ENCODE data around the gene DNAH8. TPM values are rescaled to one million over a fixed set of nuclear protein-coding genes. Genes with fewer than 3 reads are reported as not detected.

The DNAH8 gene
- total RNA-seq, 1 experiment from 2014 or later = not detected

DNA sequence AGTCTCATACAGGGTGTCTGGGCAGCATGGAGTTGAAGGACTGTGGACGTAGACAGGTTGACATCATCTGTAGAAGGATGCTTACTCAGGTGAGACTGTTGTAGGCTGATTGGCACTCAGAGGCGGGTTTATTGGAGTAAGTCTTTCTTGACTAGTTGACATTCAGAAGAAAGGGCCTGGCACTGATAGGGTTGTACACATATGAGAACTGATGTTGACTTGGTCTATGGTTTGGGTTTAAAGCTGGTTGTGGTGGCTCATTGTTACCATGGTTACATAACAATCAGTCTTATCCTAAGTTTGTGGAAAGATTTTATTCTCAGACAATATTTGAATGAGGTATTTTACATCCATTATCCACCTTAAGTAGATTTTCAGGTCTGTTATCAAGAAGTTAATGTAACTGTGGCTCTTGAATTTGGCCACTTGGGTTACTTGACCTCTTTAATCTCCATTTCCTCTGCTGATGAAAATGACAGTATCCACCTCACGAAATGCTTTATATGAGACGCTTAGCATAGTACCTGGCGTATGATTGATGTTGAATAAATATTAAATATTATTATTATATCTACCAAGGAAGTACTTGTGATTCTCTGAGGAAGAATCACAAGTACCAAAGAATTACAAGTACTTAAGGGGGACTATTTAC lies 109.3 kb downstream of the DNAH8 start:
- Histone ChIP-seq H4K20me1 (ENCODE audit: insufficient read depth, low read depth, low read length) (no peaks in the 10 kb centered on the region), H3K4me1 (ENCODE audit: low read length) (no peaks in the 10 kb centered on the region), H3K79me2 (ENCODE audit: low read length) (no peaks in the 10 kb centered on the region)

DNA sequence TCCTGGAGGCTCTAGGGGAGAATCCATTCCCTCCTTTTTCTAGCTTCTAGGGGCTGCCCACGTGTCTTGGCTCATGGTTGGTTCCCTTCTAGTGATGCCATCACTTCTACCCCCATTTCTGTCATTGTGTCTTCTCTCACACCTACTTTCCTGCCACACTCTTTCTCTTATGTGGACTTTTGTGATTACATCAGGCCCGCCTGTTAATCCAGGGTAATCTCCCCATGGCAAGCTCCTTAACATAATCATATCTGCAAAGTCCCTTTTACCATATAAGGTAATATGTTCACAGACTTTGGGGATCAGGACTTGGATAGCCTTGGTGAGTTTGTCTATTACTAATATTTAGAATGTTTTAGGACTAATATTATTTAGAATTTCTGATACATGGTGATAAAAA lies 111.9 kb downstream of the DNAH8 start:
- Histone ChIP-seq H4K20me1 (ENCODE audit: insufficient read depth, low read depth, low read length) (no peaks in the 10 kb centered on the region), H3K27ac (ENCODE audit: low read length) (no peak overlapping the region), H3K9ac (ENCODE audit: low read length) (no peak overlapping the region), H3K27me3 (ENCODE audit: low read length) (no peaks in the 10 kb centered on the region), H2AFZ (ENCODE audit: low read length) (no peak overlapping the region), H3K79me2 (ENCODE audit: low read length) (no peaks in the 10 kb centered on the region), H3K4me2 (ENCODE audit: low read depth, low read length, poor library complexity, severe bottlenecking) (no peak overlapping the region), H3K4me3 (ENCODE audit: low read length) (no peak overlapping the region), H3K36me3 (ENCODE audit: insufficient read depth, low read length) (no peaks in the 10 kb centered on the region), H3K9me3 (ENCODE audit: low read length) (no peaks in the 10 kb centered on the region), H3K9me2 (replicated peaks; ENCODE audit: insufficient read depth, low read length) (no peaks in the 10 kb centered on the region), H3K4me1 (ENCODE audit: low read length) (no peaks in the 10 kb centered on the region)
- no peak for DNase-seq

More for the DNA sequence above, 109.3 kb downstream of the DNAH8 start:
- H3K9me2 ChIP-seq (replicated peaks; ENCODE audit: insufficient read depth, low read length) = no peaks in the 10 kb centered on the region
- H2AFZ ChIP-seq (ENCODE audit: low read length) = no peak overlapping the region
- H3K27me3 ChIP-seq (ENCODE audit: low read length) = no peaks in the 10 kb centered on the region
- no peaks in the 10 kb centered on the region for H3K9me3 ChIP-seq (ENCODE audit: low read length)
- no peaks in the 10 kb centered on the region for H3K36me3 ChIP-seq (ENCODE audit: insufficient read depth, low read length)
- no peak overlapping the region for H3K9ac ChIP-seq (ENCODE audit: low read length)
- DNase-seq = no peak
- H3K4me3 ChIP-seq (ENCODE audit: low read length) = no peak overlapping the region
- no peak overlapping the region for H3K4me2 ChIP-seq (ENCODE audit: low read depth, low read length, poor library complexity, severe bottlenecking)
- no peak overlapping the region for H3K27ac ChIP-seq (ENCODE audit: low read length)

GRCh38 chr6:38831865-38832264 lies 116.8 kb downstream of the DNAH8 start:
- no peak overlapping the region for H3K4me3 ChIP-seq (ENCODE audit: low read length)
- no peak for DNase-seq
- H3K4me2 ChIP-seq (ENCODE audit: low read depth, low read length, poor library complexity, severe bottlenecking) = no peak overlapping the region
- no peak overlapping the region for H2AFZ ChIP-seq (ENCODE audit: low read length)
- H3K27ac ChIP-seq (ENCODE audit: low read length) = no peak overlapping the region
- no peaks in the 10 kb centered on the region for H3K36me3 ChIP-seq (ENCODE audit: insufficient read depth, low read length)
- H3K4me1 ChIP-seq (ENCODE audit: low read length) = no peaks in the 10 kb centered on the region
- H4K20me1 ChIP-seq (ENCODE audit: insufficient read depth, low read depth, low read length) = no peaks in the 10 kb centered on the region
- no peaks in the 10 kb centered on the region for H3K9me3 ChIP-seq (ENCODE audit: low read length)
- H3K79me2 ChIP-seq (ENCODE audit: low read length) = no peaks in the 10 kb centered on the region
- no peaks in the 10 kb centered on the region for H3K9me2 ChIP-seq (replicated peaks; ENCODE audit: insufficient read depth, low read length)
- no peak overlapping the region for H3K9ac ChIP-seq (ENCODE audit: low read length)
- H3K27me3 ChIP-seq (ENCODE audit: low read length) = no peaks in the 10 kb centered on the region

DNA sequence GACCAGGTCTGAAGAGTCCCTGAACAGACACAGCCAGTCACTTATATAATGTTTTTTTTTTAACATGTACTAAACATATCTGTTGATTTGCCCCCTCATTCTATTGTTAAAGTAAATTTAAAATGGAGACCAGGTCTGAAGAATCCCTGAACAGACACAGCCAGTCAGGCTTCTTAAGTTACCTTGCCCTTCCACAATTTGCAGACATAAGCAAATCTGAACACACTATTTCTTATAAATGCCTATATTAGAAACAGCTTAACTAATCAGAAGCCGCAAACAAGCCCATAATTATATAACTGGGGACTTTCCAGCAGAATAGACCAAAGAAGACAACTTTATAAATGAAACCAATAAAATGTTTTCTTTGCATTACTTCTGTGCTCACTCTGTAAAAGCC lies 118.2 kb downstream of the DNAH8 start:
- no peaks in the 10 kb centered on the region for H3K9me2 ChIP-seq (replicated peaks; ENCODE audit: insufficient read depth, low read length)
- H4K20me1 ChIP-seq (ENCODE audit: insufficient read depth, low read depth, low read length) = no peaks in the 10 kb centered on the region
- no peaks in the 10 kb centered on the region for H3K27me3 ChIP-seq (ENCODE audit: low read length)
- DNase-seq = no peak
- H3K4me2 ChIP-seq (ENCODE audit: low read depth, low read length, poor library complexity, severe bottlenecking) = no peak overlapping the region
- no peaks in the 10 kb centered on the region for H3K4me1 ChIP-seq (ENCODE audit: low read length)
- no peaks in the 10 kb centered on the region for H3K79me2 ChIP-seq (ENCODE audit: low read length)
- H3K36me3 ChIP-seq (ENCODE audit: insufficient read depth, low read length) = no peaks in the 10 kb centered on the region
- H3K4me3 ChIP-seq (ENCODE audit: low read length) = no peak overlapping the region
- H3K27ac ChIP-seq (ENCODE audit: low read length) = no peak overlapping the region
- H3K9me3 ChIP-seq (ENCODE audit: low read length) = no peaks in the 10 kb centered on the region
- H3K9ac ChIP-seq (ENCODE audit: low read length) = no peak overlapping the region
- H2AFZ ChIP-seq (ENCODE audit: low read length) = no peak overlapping the region

- Histone ChIP-seq H3K79me2 (ENCODE audit: low read length) (no peaks in the 10 kb centered on the region), H3K27ac (ENCODE audit: low read length) (no peak overlapping the region), H3K4me1 (ENCODE audit: low read length) (no peaks in the 10 kb centered on the region), H3K4me3 (ENCODE audit: low read length) (no peak overlapping the region), H3K27me3 (ENCODE audit: low read length) (no peaks in the 10 kb centered on the region), H3K36me3 (ENCODE audit: insufficient read depth, low read length) (no peaks in the 10 kb centered on the region), H3K9me3 (ENCODE audit: low read length) (no peaks in the 10 kb centered on the region), H3K4me2 (ENCODE audit: low read depth, low read length, poor library complexity, severe bottlenecking) (no peak overlapping the region), H3K9me2 (replicated peaks; ENCODE audit: insufficient read depth, low read length) (no peaks in the 10 kb centered on the region), H2AFZ (ENCODE audit: low read length) (no peak overlapping the region), H4K20me1 (ENCODE audit: insufficient read depth, low read depth, low read length) (no peaks in the 10 kb centered on the region), H3K9ac (ENCODE audit: low read length) (no peak overlapping the region)
- DNase-seq = no peak
Measured at GRCh38 chr6:38836585-38836984, 121.5 kb downstream of the DNAH8 start.

DNA sequence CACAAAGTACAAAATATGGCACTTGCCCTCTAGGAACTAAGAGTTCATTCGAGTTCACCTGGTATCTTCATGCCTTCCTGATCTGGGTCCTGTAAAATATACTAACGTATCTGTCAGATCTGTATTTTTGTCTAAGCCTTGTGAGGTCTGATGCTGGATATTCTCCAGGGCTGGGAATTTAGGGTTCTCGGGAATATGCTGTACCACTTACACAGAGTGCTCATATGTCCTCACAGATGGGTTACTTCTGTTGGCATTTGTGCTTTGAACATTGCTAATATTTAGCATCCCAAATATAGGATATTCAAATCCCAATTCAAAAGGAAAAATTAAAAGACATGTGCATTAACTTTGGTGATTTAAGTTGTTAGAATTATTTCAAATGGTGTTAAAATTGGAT lies 122.0 kb downstream of the DNAH8 start:
- Histone ChIP-seq H3K4me2 (ENCODE audit: low read depth, low read length, poor library complexity, severe bottlenecking) (no peak overlapping the region), H3K4me3 (ENCODE audit: low read length) (no peak overlapping the region), H3K9me2 (replicated peaks; ENCODE audit: insufficient read depth, low read length) (no peaks in the 10 kb centered on the region), H3K9me3 (ENCODE audit: low read length) (no peaks in the 10 kb centered on the region), H3K27me3 (ENCODE audit: low read length) (no peaks in the 10 kb centered on the region), H4K20me1 (ENCODE audit: insufficient read depth, low read depth, low read length) (no peaks in the 10 kb centered on the region), H3K79me2 (ENCODE audit: low read length) (no peaks in the 10 kb centered on the region), H3K4me1 (ENCODE audit: low read length) (no peaks in the 10 kb centered on the region), H3K27ac (ENCODE audit: low read length) (no peak overlapping the region), H3K36me3 (ENCODE audit: insufficient read depth, low read length) (no peaks in the 10 kb centered on the region), H3K9ac (ENCODE audit: low read length) (no peak overlapping the region), H2AFZ (ENCODE audit: low read length) (no peak overlapping the region)
- no peak for DNase-seq

DNA sequence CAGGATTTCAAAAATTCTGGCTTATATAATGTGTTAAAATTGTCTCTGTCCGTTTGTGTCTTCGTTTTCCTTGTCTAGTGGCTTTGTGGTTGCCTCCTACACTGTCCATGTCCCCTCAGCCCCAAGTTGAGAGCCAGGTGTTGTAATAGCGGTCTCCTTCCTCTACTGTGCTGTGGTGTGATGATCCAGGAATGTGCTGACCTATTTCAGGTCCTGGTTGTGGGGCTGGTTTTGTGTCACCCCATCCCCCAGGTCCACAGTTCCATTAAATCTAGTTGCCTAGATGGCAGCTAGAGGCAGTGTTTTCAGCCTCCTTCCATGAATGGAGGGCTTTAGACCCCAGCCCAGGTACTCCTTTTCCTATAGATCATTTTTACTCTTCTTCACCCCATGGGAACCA lies 128.7 kb downstream of the DNAH8 start:
- Histone ChIP-seq H3K9ac (ENCODE audit: low read length) (no peak overlapping the region), H3K9me3 (ENCODE audit: low read length) (no peaks in the 10 kb centered on the region), H3K79me2 (ENCODE audit: low read length) (no peaks in the 10 kb centered on the region), H3K4me3 (ENCODE audit: low read length) (no peak overlapping the region), H3K9me2 (replicated peaks; ENCODE audit: insufficient read depth, low read length) (no peaks in the 10 kb centered on the region), H3K27me3 (ENCODE audit: low read length) (no peaks in the 10 kb centered on the region), H3K4me1 (ENCODE audit: low read length) (no peaks in the 10 kb centered on the region), H3K36me3 (ENCODE audit: insufficient read depth, low read length) (no peaks in the 10 kb centered on the region), H4K20me1 (ENCODE audit: insufficient read depth, low read depth, low read length) (no peaks in the 10 kb centered on the region), H3K4me2 (ENCODE audit: low read depth, low read length, poor library complexity, severe bottlenecking) (no peak overlapping the region), H3K27ac (ENCODE audit: low read length) (no peak overlapping the region), H2AFZ (ENCODE audit: low read length) (no peak overlapping the region)
- DNase-seq = no peak

DNA sequence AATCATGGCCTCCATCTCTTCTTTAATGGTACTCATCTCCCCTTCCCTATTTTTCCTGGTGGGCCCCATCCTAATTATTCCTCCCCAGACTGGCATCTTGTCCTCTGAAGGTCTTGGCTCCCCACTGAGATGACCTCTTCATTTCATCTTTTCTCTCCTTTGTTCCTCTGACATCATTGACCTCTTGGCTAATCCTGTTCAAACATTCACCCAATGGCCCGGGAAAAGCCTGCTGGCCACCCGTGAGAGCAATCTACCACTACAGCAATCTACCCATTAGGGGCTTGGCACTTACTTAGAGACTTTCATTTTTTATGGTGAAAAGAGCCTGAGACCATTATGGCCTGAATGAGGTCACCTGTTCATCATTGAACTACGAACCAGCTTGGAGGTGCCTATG lies 130.8 kb downstream of the DNAH8 start:
- Histone ChIP-seq H4K20me1 (ENCODE audit: insufficient read depth, low read depth, low read length) (no peaks in the 10 kb centered on the region), H3K9me3 (ENCODE audit: low read length) (no peaks in the 10 kb centered on the region), H3K9ac (ENCODE audit: low read length) (no peak overlapping the region), H3K4me3 (ENCODE audit: low read length) (no peak overlapping the region), H3K9me2 (replicated peaks; ENCODE audit: insufficient read depth, low read length) (no peaks in the 10 kb centered on the region), H2AFZ (ENCODE audit: low read length) (no peak overlapping the region), H3K27ac (ENCODE audit: low read length) (no peak overlapping the region), H3K36me3 (ENCODE audit: insufficient read depth, low read length) (no peaks in the 10 kb centered on the region), H3K4me2 (ENCODE audit: low read depth, low read length, poor library complexity, severe bottlenecking) (no peak overlapping the region), H3K27me3 (ENCODE audit: low read length) (no peaks in the 10 kb centered on the region), H3K4me1 (ENCODE audit: low read length) (no peaks in the 10 kb centered on the region), H3K79me2 (ENCODE audit: low read length) (no peaks in the 10 kb centered on the region)
- DNase-seq = no peak

DNA sequence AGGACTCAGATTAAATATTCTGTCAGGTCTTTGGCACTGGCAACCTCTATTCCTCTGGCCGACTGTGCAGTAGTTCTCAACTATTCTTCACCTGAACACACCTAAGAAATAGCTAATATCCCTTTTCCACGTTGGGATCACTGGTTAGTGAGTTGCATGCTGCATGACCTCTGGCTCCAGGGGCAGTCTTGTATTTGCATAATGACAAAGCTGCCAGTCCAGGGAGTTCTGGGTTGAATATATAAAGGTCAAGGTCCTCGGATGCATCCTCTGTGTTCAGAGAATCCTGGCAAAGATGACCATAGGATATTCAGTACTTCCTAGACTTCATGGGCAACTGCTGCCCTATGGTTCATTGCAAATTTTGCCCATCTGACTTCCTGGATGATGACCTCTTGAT lies 131.2 kb downstream of the DNAH8 start:
- Histone ChIP-seq H3K9ac (ENCODE audit: low read length) (no peak overlapping the region), H3K36me3 (ENCODE audit: insufficient read depth, low read length) (no peaks in the 10 kb centered on the region), H3K79me2 (ENCODE audit: low read length) (no peaks in the 10 kb centered on the region), H3K4me1 (ENCODE audit: low read length) (no peaks in the 10 kb centered on the region), H3K4me2 (ENCODE audit: low read depth, low read length, poor library complexity, severe bottlenecking) (no peak overlapping the region), H3K27ac (ENCODE audit: low read length) (no peak overlapping the region), H3K9me3 (ENCODE audit: low read length) (no peaks in the 10 kb centered on the region), H3K4me3 (ENCODE audit: low read length) (no peak overlapping the region), H3K9me2 (replicated peaks; ENCODE audit: insufficient read depth, low read length) (no peaks in the 10 kb centered on the region), H4K20me1 (ENCODE audit: insufficient read depth, low read depth, low read length) (no peaks in the 10 kb centered on the region), H3K27me3 (ENCODE audit: low read length) (no peaks in the 10 kb centered on the region), H2AFZ (ENCODE audit: low read length) (no peak overlapping the region)
- no peak for DNase-seq

All from Karpas-422 (cell line).